A549 (cell line): Measurements from ENCODE around the gene FARSB. TPM values are rescaled to one million over a fixed set of nuclear protein-coding genes. Genes with fewer than 3 reads are reported as not detected.

Experiments used
- ATAC-seq, 2 experiments: fragments of 200-7000 bp in 1 of 2; fragments of >200 bp in 1 of 2; cut with Nextera tagmentation in 1 of 2; cut with Tn5 transposase in 1 of 2; 3 replicates each; pipeline versions ENCODE4 v1.8.0 to v1.9.1; 2018 to 2020; ENCODE audit warnings: mild to moderate bottlenecking in 1 of 2, moderate library complexity in 1 of 2
- CTCF ChIA-PET: fragments of 300-600 bp; sonication (Branson Sonifier 250); formaldehyde crosslinking; extraction: SDS; loops from one replicate; lab custom pipeline; 2021; ENCODE audit warnings: antibody characterized with exemption, inconsistent platforms; lab: Yijun Ruan, JAX
- POLR2A ChIA-PET: fragments of 350-600 bp; formaldehyde crosslinking; extraction: SDS; loops from one replicate; lab custom pipeline; 2021; ENCODE audit warnings: antibody characterized with exemption, inconsistent platforms; lab: Yijun Ruan, JAX
- DNase-seq, 2 experiments: peaks; one replicate each; pipeline versions ENCODE4 v3.0.0 to v3.0.0-alpha.2; 2011 to 2016; ENCODE audit warnings: low read depth in 1 of 2, low spot score in 1 of 2
- FAIRE-seq: peaks from 2 replicates; lab custom pipeline; 2011; peaks lifted over from hg19 to GRCh38; lab: Jason Lieb, UNC
- H3K27ac ChIP-seq, 2 experiments: fragments of >200 bp; sonication (Bioruptor Twin); formaldehyde crosslinking; 3 replicates each; pipeline ENCODE4 v1.5.1; 2016 to 2017
- H3K4me1 ChIP-seq: fragments of >200 bp; sonication (Bioruptor Twin); formaldehyde crosslinking; 3 replicates; pipeline ENCODE4 v1.6.1; 2016
- H3K4me2 ChIP-seq: fragments of >200 bp; sonication (Bioruptor Twin); formaldehyde crosslinking; 3 replicates; pipeline ENCODE4 v1.6.1; 2016
- H3K4me3 ChIP-seq: fragments of >200 bp; sonication (Bioruptor Twin); formaldehyde crosslinking; 3 replicates; pipeline ENCODE4 v1.5.1; 2016
- H3K9me3 ChIP-seq: fragments of >200 bp; sonication (Bioruptor Twin); formaldehyde crosslinking; 3 replicates; pipeline ENCODE4 v1.6.1; 2016
- CBX2 ChIP-seq: fragments of 200-600 bp; sonication (generic); IDR thresholded peaks from 2 replicates; pipeline ENCODE4 v1.6.1; 2016; ENCODE audit warnings: low read depth, mild to moderate bottlenecking, borderline replicate concordance
- CEBPB ChIP-seq, 2 experiments: fragments of >200 bp in 1 of 2; sonication (Bioruptor Twin) in 1 of 2; formaldehyde crosslinking in 1 of 2; IDR thresholded peaks; 2 replicates each; pipeline ENCODE4 v1.6.1; 2012 to 2016
- CHD2 ChIP-seq: fragments of 150-350 bp; IDR thresholded peaks from 2 replicates; pipeline ENCODE4 v1.6.1; 2014; ENCODE audit warnings: low read length; ENCODE audit not compliant: partially characterized antibody
- CHD4 ChIP-seq: fragments of 200-600 bp; sonication (generic); IDR thresholded peaks from 2 replicates; pipeline ENCODE4 v1.6.1; 2016; ENCODE audit warnings: antibody characterized with exemption, mild to moderate bottlenecking, borderline replicate concordance
- EHF ChIP-seq: fragments of 250-450 bp; sonication (Bioruptor Pico); IDR thresholded peaks from 2 replicates; pipeline ENCODE4 v1.5.0; 2020; ENCODE audit warnings: mild to moderate bottlenecking
- EHMT2 ChIP-seq: fragments of 200-600 bp; sonication (generic); IDR thresholded peaks from 2 replicates; pipeline ENCODE4 v1.6.1; 2016; ENCODE audit warnings: antibody characterized with exemption, low read depth, mild to moderate bottlenecking, moderate library complexity
- EP300 ChIP-seq, 2 experiments: fragments of >200 bp; sonication (Bioruptor Twin); formaldehyde crosslinking; IDR thresholded peaks; 2 replicates in 1 of 2; 3 replicates in 1 of 2; pipeline ENCODE4 v1.6.1; 2016 to 2017
- ESRRA ChIP-seq: fragments of 150-350 bp; IDR thresholded peaks from 2 replicates; pipeline ENCODE4 v1.6.1; 2014; ENCODE audit warnings: mild to moderate bottlenecking, low read length, borderline replicate concordance
- HDAC2 ChIP-seq: fragments of 200-600 bp; sonication (generic); IDR thresholded peaks from 2 replicates; pipeline ENCODE4 v1.6.1; 2016
- HOXB5 ChIP-seq: fragments of 250-450 bp; sonication (Bioruptor Pico); IDR thresholded peaks from 2 replicates; pipeline ENCODE4 v1.5.0; 2020; ENCODE audit warnings: mild to moderate bottlenecking, moderate library complexity
- KDM1A ChIP-seq: fragments of 200-600 bp; sonication (generic); IDR thresholded peaks from 2 replicates; pipeline ENCODE4 v1.6.1; 2016; ENCODE audit warnings: low read depth, mild to moderate bottlenecking
- KDM5A ChIP-seq: fragments of 200-600 bp; sonication (generic); IDR thresholded peaks from 2 replicates; pipeline ENCODE4 v1.6.1; 2016; ENCODE audit warnings: antibody characterized with exemption, mild to moderate bottlenecking
- MYC ChIP-seq: IDR thresholded peaks from 2 replicates; pipeline ENCODE4 v1.6.1; 2012; ENCODE audit warnings: mild to moderate bottlenecking, inconsistent platforms, low read length, improper control_type of control experiment, borderline replicate concordance
- NPAS2 ChIP-seq: fragments of 250-450 bp; sonication (Bioruptor Pico); IDR thresholded peaks from 2 replicates; pipeline ENCODE4 v1.8.0; 2022; ENCODE audit warnings: mild to moderate bottlenecking, moderate library complexity, borderline replicate concordance
- RAD21 ChIP-seq, 2 experiments: fragments of >200 bp in 1 of 2; sonication (Bioruptor Twin) in 1 of 2; formaldehyde crosslinking in 1 of 2; IDR thresholded peaks in 1 of 2; conservative IDR thresholded peaks in 1 of 2; 2 replicates in 1 of 2; 3 replicates in 1 of 2; pipeline ENCODE4 v1.6.1; 2012 to 2018; ENCODE audit warnings: inconsistent platforms in 1 of 2
- RFX5 ChIP-seq: fragments of 450-650 bp; IDR thresholded peaks from 2 replicates; pipeline ENCODE4 v1.7.1; 2014; ENCODE audit warnings: antibody characterized with exemption, mild to moderate bottlenecking, moderate library complexity
- ZC3H11A ChIP-seq: fragments of 450-650 bp; IDR thresholded peaks from 2 replicates; pipeline ENCODE4 v1.6.1; 2014; ENCODE audit warnings: antibody characterized with exemption, mild to moderate bottlenecking
- WGBS: methylation state at CpG from one replicate; pipeline ENCODE4 v1.1.6; 2017; ENCODE audit errors: missing lambda C conversion rate; 5-methylcytosine and 5-hydroxymethylcytosine counted together
- polyA plus RNA-seq, 4 experiments: library from polyadenylated mRNA; depleted of rRNA in 3 of 4; stranded (reverse); fragments of >200 nt; fragmentation: RNase III in 1 of 4; extraction: RNeasy Plus Mini Kit Qiagen cat#74134 plus additional on column Dnase treatment in 1 of 4; gene quantifications; 2 replicates in 3 of 4; 3 replicates in 1 of 4; pipeline ENCODE4 v1.2.3, GENCODE V29; 2011 to 2017
- TF ChIP-seq, protein P1 (sequence below): fragments of 200-600 bp; sonication (generic); IDR thresholded peaks from 2 replicates; pipeline ENCODE4 v1.6.1; 2016; ENCODE audit warnings: antibody characterized with exemption, mild to moderate bottlenecking, moderate library complexity
- TF ChIP-seq, protein P2 (sequence below): fragments of 450-650 bp; IDR thresholded peaks from 2 replicates; pipeline ENCODE4 v1.6.1; 2014; ENCODE audit warnings: antibody characterized with exemption

FARSB gene
- polyA plus RNA-seq, 2 of the 4 experiments (the other 2 are of a cell fraction): 41.0 to 77.4 TPM

DNA sequence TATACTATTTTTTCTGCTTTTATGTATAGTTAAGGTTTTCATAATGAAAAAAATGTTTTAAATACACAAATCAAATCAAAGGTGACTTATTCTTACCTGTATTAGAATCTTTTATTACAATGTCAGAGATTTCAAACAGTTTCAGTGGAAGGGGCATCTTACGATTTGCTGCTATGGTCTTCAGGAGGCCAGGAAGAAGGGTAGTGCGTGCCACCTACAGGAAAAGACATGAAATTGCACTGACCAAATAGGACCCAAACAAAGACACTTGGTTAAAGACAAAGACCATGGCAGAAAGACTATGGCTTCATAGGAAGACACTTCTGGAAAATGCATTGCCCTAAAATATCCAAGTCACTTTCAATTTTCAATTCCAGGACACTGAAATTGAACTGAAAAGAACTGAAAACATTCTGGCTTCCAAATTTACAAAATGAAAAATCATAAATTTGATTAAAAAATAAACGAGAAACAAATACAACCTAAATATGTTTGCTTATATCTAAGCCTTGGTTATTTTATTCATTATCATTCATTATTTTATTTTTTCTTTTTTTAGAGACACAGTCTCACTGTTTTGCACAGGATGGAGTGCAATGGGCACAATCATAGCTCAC lies 42.1 kb downstream of the FARSB start (continued):
- TF ChIP-seq, protein P1, sequence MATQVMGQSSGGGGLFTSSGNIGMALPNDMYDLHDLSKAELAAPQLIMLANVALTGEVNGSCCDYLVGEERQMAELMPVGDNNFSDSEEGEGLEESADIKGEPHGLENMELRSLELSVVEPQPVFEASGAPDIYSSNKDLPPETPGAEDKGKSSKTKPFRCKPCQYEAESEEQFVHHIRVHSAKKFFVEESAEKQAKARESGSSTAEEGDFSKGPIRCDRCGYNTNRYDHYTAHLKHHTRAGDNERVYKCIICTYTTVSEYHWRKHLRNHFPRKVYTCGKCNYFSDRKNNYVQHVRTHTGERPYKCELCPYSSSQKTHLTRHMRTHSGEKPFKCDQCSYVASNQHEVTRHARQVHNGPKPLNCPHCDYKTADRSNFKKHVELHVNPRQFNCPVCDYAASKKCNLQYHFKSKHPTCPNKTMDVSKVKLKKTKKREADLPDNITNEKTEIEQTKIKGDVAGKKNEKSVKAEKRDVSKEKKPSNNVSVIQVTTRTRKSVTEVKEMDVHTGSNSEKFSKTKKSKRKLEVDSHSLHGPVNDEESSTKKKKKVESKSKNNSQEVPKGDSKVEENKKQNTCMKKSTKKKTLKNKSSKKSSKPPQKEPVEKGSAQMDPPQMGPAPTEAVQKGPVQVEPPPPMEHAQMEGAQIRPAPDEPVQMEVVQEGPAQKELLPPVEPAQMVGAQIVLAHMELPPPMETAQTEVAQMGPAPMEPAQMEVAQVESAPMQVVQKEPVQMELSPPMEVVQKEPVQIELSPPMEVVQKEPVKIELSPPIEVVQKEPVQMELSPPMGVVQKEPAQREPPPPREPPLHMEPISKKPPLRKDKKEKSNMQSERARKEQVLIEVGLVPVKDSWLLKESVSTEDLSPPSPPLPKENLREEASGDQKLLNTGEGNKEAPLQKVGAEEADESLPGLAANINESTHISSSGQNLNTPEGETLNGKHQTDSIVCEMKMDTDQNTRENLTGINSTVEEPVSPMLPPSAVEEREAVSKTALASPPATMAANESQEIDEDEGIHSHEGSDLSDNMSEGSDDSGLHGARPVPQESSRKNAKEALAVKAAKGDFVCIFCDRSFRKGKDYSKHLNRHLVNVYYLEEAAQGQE: no peak
- TF ChIP-seq CHD4 (no peak), HDAC2 (no peak)
- TF ChIP-seq, all 56 proteins: peak for 3

DNA sequence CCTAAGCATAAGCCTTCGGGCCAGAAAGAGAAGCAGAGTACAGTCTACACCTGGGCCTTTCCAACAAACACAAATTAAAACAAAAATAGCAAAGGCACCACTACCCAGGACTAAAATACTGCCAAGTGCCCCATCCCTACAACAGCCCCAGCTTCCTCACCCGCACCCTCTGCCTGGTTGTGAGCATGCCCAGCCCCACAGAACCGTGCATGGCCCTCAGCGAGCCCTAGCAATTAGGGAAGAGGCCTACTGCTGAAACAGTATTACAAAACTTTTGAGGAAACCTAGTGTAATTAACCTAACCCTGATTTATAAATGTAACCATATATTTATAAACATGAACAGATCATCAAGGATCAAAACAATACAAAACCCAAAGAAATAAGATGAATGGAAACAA lies 44.2 kb downstream of the FARSB start:
- H3K4me2 ChIP-seq: no peak overlapping the region
- CTCF ChIA-PET: interaction anchor here (1.8 to 1.9 kb wide), 2 partner anchors 8 to 293 kb away, joined by 5 to 9 read pairs; no protein-coding TSS in a partner anchor
- POLR2A ChIA-PET: no interaction called here
- no peak overlapping the region for H3K4me3 ChIP-seq
- no peaks in the 10 kb centered on the region for H3K9me3 ChIP-seq
- H3K27ac ChIP-seq: no peak overlapping the region
- no peaks in the 10 kb centered on the region for H3K4me1 ChIP-seq
- FAIRE-seq: no peak
- TF ChIP-seq CHD2 (no peak), RFX5 (no peak), CEBPB (IDR thresholded peaks at IDR 0.05) (no peak), ESRRA (no peak), HDAC2 (no peak), MYC (no peak), ZC3H11A (no peak), KDM1A (no peak), EHF (CRISPR knock-in tag) (no peak), KDM5A (no peak), EHMT2 (no peak), CBX2 (no peak), NPAS2 (no peak)
- TF ChIP-seq, protein P2, sequence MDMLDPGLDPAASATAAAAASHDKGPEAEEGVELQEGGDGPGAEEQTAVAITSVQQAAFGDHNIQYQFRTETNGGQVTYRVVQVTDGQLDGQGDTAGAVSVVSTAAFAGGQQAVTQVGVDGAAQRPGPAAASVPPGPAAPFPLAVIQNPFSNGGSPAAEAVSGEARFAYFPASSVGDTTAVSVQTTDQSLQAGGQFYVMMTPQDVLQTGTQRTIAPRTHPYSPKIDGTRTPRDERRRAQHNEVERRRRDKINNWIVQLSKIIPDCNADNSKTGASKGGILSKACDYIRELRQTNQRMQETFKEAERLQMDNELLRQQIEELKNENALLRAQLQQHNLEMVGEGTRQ: no peak
- WGBS: 87% methylated on average over 4 of the region's 4 CpGs
- DNase-seq: no peak
- ATAC-seq: no peak

DNA sequence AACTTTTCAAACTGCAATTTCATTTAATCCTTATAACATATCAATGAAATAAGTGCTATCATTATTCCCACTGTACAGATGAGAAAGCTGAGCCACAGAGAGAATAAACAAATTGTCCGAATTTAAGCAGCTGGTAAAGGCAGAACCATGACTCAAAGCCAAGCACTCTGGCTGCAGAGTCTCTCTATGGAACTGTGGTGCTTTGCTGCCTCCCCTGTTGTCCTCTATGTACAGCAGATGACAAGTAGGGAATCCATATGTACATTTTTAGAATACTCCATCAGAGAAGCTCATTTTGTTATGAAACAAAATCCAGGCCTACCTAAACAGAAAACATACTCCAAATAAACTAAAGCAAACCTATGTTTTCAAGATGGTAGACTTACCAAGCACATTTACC lies 45.1 kb downstream of the FARSB start:
- Histone ChIP-seq H3K4me3 (no peak overlapping the region), H3K4me1 (no peaks in the 10 kb centered on the region), H3K4me2 (no peak overlapping the region), H3K27ac (no peak overlapping the region), H3K9me3 (no peaks in the 10 kb centered on the region)
- DNase-seq (no peak), ATAC-seq (no peak), FAIRE-seq (no peak)
- ChIA-PET POLR2A (no interaction called here), CTCF (interaction anchor here (1.9 kb wide), 1 partner anchor 292 kb away, joined by 9 read pairs; no protein-coding TSS in a partner anchor)
- whole genome bisulfite sequencing: 75% methylated on average over 1 of the region's 1 CpG
- TF ChIP-seq, protein P2: no peak

DNA sequence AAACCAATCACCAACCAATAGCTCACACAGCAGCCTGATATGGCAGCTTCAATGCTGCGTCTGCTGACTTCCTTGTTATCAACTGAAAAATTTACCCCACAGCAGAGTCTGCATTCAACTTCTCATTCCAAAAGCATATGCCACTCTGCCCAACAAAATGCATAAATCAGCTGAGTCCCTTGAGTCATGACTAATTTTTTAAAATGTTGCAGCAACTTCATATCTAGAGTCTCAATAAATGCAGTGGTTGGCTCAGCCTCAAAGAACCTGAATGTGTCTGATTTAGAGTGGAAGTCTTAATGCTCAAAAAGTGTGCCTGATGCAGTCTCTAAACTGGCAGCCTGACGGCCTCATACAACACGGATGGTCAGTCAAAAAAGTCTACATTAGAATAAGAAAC lies 46.5 kb downstream of the FARSB start:
- Histone ChIP-seq H3K27ac (no peak overlapping the region), H3K4me1 (no peaks in the 10 kb centered on the region), H3K4me2 (no peak overlapping the region), H3K9me3 (no peaks in the 10 kb centered on the region), H3K4me3 (no peak overlapping the region)
- ATAC-seq (no peak), FAIRE-seq (no peak), DNase-seq (no peak)
- CTCF ChIA-PET: no interaction called here
- TF ChIP-seq CHD4: no peak
- TF ChIP-seq HOXB5 (CRISPR knock-in tag): no peak
- TF ChIP-seq RAD21 (conservative IDR thresholded peaks at IDR 0.05 in 1 of 2, IDR thresholded peaks at IDR 0.05 in 1 of 2): no peak
- TF ChIP-seq EP300 (IDR thresholded peaks at IDR 0.05): no peak
- WGBS: 98% methylated on average over 3 of the region's 3 CpGs
- POLR2A ChIA-PET: no interaction called here
